GM06990 (cell line): ENCODE data around the gene KREMEN1.

Experiments
- DNase-seq: peaks from one replicate; pipeline ENCODE4 v3.0.0-alpha.2; 2011; ENCODE audit not compliant: insufficient read length; ENCODE audit errors: extremely low read depth
- H3K27me3 ChIP-seq: replicated peaks from 2 replicates; pipeline ENCODE4 v1.6.0; 2011; ENCODE audit warnings: low read length; ENCODE audit not compliant: control insufficient read depth, insufficient read depth
- H3K36me3 ChIP-seq: 2 replicates; pipeline ENCODE4 v1.5.1; 2011; ENCODE audit warnings: low read length; ENCODE audit not compliant: control insufficient read depth, insufficient read depth
- H3K4me3 ChIP-seq: replicated peaks from 2 replicates; pipeline ENCODE4 v1.5.1; 2011; ENCODE audit warnings: low read depth, mild to moderate bottlenecking, control low read depth, low read length
- TF ChIP-seq, protein P1 (sequence below): IDR thresholded peaks from 2 replicates; pipeline ENCODE4 v1.5.1; 2011; ENCODE audit warnings: low read length, control low read depth, mild to moderate bottlenecking, inconsistent platforms; ENCODE audit not compliant: insufficient read depth, poor library complexity, severe bottlenecking

Gene KREMEN1

GRCh38 chr22:29083933-29084591, 11.2 kb downstream of the KREMEN1 start:
- Histone ChIP-seq H3K27me3 (no peaks in the 10 kb centered on the region), H3K36me3 (no peaks in the 10 kb centered on the region), H3K4me3 (no peak overlapping the region)
- no peak for DNase-seq
- TF ChIP-seq, protein P1, sequence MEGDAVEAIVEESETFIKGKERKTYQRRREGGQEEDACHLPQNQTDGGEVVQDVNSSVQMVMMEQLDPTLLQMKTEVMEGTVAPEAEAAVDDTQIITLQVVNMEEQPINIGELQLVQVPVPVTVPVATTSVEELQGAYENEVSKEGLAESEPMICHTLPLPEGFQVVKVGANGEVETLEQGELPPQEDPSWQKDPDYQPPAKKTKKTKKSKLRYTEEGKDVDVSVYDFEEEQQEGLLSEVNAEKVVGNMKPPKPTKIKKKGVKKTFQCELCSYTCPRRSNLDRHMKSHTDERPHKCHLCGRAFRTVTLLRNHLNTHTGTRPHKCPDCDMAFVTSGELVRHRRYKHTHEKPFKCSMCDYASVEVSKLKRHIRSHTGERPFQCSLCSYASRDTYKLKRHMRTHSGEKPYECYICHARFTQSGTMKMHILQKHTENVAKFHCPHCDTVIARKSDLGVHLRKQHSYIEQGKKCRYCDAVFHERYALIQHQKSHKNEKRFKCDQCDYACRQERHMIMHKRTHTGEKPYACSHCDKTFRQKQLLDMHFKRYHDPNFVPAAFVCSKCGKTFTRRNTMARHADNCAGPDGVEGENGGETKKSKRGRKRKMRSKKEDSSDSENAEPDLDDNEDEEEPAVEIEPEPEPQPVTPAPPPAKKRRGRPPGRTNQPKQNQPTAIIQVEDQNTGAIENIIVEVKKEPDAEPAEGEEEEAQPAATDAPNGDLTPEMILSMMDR: no peak

DNA sequence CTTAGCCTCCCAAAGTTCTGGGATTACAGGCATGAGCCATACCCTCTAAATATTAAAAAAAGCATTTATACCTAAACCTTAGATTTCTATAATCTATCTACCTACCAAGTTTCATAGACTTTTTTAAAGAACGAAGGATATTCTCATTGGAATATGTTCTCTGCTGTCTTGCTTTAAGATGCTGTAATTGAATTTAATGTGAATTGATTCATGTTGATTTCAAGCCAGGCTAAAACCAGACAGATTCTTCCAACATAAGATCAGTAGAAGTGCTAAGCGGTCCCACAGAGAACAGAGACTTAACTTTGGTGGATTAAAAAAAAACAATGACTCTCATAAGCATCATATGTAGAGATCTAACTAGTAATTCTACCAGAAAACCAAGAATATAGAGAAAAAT, 14.2 kb downstream of the KREMEN1 start:
- Histone ChIP-seq H3K36me3 (no peaks in the 10 kb centered on the region), H3K27me3 (no peaks in the 10 kb centered on the region), H3K4me3 (no peak overlapping the region)
- TF ChIP-seq, protein P1: no peak
- no peak for DNase-seq

DNA sequence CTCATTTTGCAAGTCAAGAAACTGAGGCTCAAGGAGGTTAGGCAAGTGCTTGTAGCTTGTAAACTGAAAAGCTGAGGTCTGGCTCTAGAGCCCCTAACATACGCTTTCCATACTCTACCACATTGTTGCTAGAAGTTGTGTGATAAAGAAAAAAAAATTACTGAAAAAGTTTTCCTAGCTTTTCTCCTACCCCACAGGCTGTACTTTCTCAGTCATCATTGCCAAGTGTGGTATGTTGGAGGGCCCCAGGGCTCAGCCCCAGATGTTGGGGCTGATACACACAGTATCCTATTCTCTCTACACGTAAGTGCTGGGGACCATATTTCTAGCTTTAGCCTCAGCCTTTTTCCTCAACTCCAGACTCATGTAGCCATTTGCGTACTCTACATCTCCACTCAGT, 16.0 kb downstream of the KREMEN1 start:
- TF ChIP-seq, protein P1: no peak
- H3K27me3 ChIP-seq: no peaks in the 10 kb centered on the region
- no peaks in the 10 kb centered on the region for H3K36me3 ChIP-seq
- no peak overlapping the region for H3K4me3 ChIP-seq
- DNase-seq: no peak

DNA sequence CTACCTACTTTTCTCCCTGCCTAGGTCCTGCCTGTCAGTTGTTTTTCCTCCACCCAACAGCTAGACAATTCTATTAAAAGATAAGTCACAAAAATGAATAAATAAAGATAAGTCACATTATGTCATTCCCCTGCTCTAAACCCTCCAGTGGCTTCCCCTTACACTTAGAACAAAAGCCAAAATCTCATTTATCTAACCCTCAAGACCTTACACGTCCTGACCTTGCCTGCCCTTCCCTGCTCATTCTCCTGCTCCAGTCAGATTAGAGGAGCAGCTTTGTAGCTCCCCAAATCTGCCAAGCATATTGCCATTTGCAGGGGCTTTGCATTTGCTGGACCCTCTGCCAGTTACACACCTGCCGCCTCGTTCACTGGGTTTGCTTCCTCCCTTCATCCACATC, 16.7 kb downstream of the KREMEN1 start:
- H3K4me3 ChIP-seq: no peak overlapping the region
- no peak for DNase-seq
- H3K36me3 ChIP-seq: no peaks in the 10 kb centered on the region
- H3K27me3 ChIP-seq: no peaks in the 10 kb centered on the region; the same call in 1 of the 2 replicates
- TF ChIP-seq, protein P1: no peak

- no peaks in the 10 kb centered on the region; the same call in 1 of the 2 replicates for H3K27me3 ChIP-seq
- no peak for DNase-seq
- no peaks in the 10 kb centered on the region for H3K36me3 ChIP-seq
- TF ChIP-seq, protein P1: no peak
- no peak overlapping the region for H3K4me3 ChIP-seq
Observed at GRCh38 chr22:29090039-29090438, 17.2 kb downstream of the KREMEN1 start.

DNA sequence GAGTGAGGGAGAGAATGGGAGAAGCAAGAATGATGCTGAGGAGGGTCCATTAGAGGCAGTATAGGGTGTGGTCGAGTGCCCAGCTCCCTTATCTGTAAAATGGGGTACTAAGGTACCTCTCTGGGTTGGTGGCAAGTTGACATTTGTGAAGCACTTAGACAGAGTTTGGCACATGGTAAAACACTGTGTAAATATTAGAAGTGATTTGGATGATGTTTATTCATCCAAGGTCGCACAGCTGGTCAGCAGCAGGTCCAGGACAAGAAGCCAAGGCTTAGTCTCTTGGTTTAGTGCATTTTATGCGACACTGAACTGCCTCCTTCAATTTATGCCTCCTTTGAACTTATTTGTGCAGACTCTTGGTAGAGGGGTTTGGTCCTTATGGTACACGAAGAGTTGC, 19.4 kb downstream of the KREMEN1 start:
- Histone ChIP-seq H3K27me3 (no peaks in the 10 kb centered on the region; the same call in 1 of the 2 replicates), H3K36me3 (no peaks in the 10 kb centered on the region), H3K4me3 (no peak overlapping the region)
- TF ChIP-seq, protein P1: no peak
- no peak for DNase-seq
